RWPE1 (cell line): ENCODE measurements around the gene C19orf85.

Source experiments
- CTCF ChIA-PET: fragments of 350-600 bp; sonication (Branson Sonifier 250); formaldehyde crosslinking; extraction: SDS; loops from one replicate; lab custom pipeline; 2021; lab: Yijun Ruan, JAX
- POLR2A ChIA-PET: fragments of 400-600 bp; formaldehyde crosslinking; extraction: SDS; loops from one replicate; lab custom pipeline; 2020; ENCODE audit warnings: antibody characterized with exemption; ENCODE audit not compliant: low non-redundant PET; lab: Yijun Ruan, JAX
- DNase-seq: peaks from one replicate; pipeline ENCODE4 v3.0.0; 2012; ENCODE audit warnings: low spot score
- H3K27ac ChIP-seq: fragments of 450-650 bp; 2 replicates; pipeline ENCODE4 v1.5.1; 2017
- CTCF ChIP-seq: fragments of 450-650 bp; conservative IDR thresholded peaks from 2 replicates; pipeline ENCODE4 v1.5.1; 2017; ENCODE audit warnings: low read depth, mild to moderate bottlenecking

The C19orf85 gene

GRCh38 chr19:55459950-55460657, 4.4 kb downstream of the C19orf85 start:
- no peak for TF ChIP-seq CTCF
- ChIA-PET POLR2A (no interaction called here), CTCF (no interaction called here)
- H3K27ac ChIP-seq = peak overlapping the region; percentile 88
- DNase-seq = no peak

- POLR2A ChIA-PET = no interaction called here
- no peak for DNase-seq
- peak overlapping the region; percentile 57 for H3K27ac ChIP-seq
- CTCF ChIA-PET = interaction anchor here (1.6 kb wide), 1 partner anchor 8 kb away, joined by 9 read pairs; no protein-coding TSS in a partner anchor
- no peak for TF ChIP-seq CTCF
Measured at GRCh38 chr19:55459551-55459949, 5.0 kb downstream of the C19orf85 start.

- ChIA-PET CTCF (interaction anchor here (1.6 kb wide), 1 partner anchor 10 kb away, joined by 9 read pairs; no protein-coding TSS in a partner anchor), POLR2A (no interaction called here)
- TF ChIP-seq CTCF = no peak
- DNase-seq = no peak
- H3K27ac ChIP-seq = peak overlapping the region; percentile 57
Measured at GRCh38 chr19:55457683-55458457, 6.7 kb downstream of the C19orf85 start.

- CTCF ChIA-PET = no interaction called here
- no peak for DNase-seq
- peak overlapping the region; percentile 57 for H3K27ac ChIP-seq
- TF ChIP-seq CTCF = no peak
- POLR2A ChIA-PET = no interaction called here
Measured at GRCh38 chr19:55456347-55456746, 8.2 kb downstream of the C19orf85 start.

- ChIA-PET CTCF (no interaction called here), POLR2A (interaction anchor here (0.5 kb wide), 1 partner anchor 80 kb away, joined by 6 read pairs; no protein-coding TSS in a partner anchor)
- no peak for DNase-seq
- TF ChIP-seq CTCF = no peak
- H3K27ac ChIP-seq = no peak overlapping the region
Measured at GRCh38 chr19:55455576-55456235, 8.8 kb downstream of the C19orf85 start.

GRCh38 chr19:55454787-55455243, 9.7 kb downstream of the C19orf85 start:
- peak; percentile 42 for DNase-seq
- peak; percentile 73 for TF ChIP-seq CTCF
- H3K27ac ChIP-seq = no peak overlapping the region
- ChIA-PET POLR2A (interaction anchor here (0.5 kb wide), 1 partner anchor 79 kb away, joined by 6 read pairs; no protein-coding TSS in a partner anchor), CTCF (no interaction called here)
